ENCODE results near the gene PAX7.

DNA sequence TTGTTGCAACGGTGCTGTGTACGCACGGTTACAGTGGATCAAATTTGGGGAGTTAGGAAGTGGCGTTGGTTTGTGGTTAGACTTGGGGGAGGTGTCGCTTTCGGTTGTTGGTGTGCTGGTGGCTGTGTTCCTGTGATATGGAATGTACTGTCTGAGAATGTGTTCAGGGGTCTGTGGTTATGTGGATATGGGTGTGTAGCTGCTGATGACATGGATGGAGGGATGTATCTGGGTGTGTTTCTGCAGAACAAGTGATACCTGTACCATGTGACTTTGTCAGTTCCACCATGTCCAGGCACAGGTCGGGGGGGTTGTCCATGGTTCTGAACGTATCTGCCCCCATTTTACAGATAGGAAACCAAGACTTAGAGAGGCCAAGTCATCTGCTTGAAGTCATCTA is 22.7 kb downstream of the PAX7 start:
- TF ChIP-seq EZH2 (IDR thresholded peaks at IDR 0.05; ENCODE audit: borderline replicate concordance, low read depth, low read length, severe bottlenecking), result no peak
- TF ChIP-seq, protein P1, sequence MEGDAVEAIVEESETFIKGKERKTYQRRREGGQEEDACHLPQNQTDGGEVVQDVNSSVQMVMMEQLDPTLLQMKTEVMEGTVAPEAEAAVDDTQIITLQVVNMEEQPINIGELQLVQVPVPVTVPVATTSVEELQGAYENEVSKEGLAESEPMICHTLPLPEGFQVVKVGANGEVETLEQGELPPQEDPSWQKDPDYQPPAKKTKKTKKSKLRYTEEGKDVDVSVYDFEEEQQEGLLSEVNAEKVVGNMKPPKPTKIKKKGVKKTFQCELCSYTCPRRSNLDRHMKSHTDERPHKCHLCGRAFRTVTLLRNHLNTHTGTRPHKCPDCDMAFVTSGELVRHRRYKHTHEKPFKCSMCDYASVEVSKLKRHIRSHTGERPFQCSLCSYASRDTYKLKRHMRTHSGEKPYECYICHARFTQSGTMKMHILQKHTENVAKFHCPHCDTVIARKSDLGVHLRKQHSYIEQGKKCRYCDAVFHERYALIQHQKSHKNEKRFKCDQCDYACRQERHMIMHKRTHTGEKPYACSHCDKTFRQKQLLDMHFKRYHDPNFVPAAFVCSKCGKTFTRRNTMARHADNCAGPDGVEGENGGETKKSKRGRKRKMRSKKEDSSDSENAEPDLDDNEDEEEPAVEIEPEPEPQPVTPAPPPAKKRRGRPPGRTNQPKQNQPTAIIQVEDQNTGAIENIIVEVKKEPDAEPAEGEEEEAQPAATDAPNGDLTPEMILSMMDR (IDR thresholded peaks at IDR 0.05; ENCODE audit: borderline replicate concordance, extremely low read depth, low read length, poor library complexity, severe bottlenecking), result no peak
